Breast epithelium (tissue), 4 donors: ENCODE data around the gene SLK. TPM values are rescaled to one million over a fixed set of nuclear protein-coding genes. Genes with fewer than 3 reads are reported as not detected.
A peak's percentile ranks its signal among the peaks of the same experiment; 100 is the strongest.

ENCODE experiments used
- DNase-seq, 2 donors: peaks; one replicate each; pipeline ENCODE4 v3.0.0-alpha.2; 2019; ENCODE audit warnings: low spot score in 2 of 2
- H3K27ac ChIP-seq, 2 donors: fragments of 200-600 bp; sonication (generic) in 1 of 2; one replicate each; pipeline ENCODE4 v1.5.1; 2016 to 2019; ENCODE audit warnings: mild to moderate bottlenecking in 1 of 2
- H3K27me3 ChIP-seq, 2 donors: fragments of 200-600 bp; sonication (generic) in 1 of 2; one replicate each; pipeline versions ENCODE4 v1.5.1 to v1.6.0; 2017 to 2019; ENCODE audit warnings: control low read depth in 1 of 2, mild to moderate bottlenecking in 1 of 2
- H3K36me3 ChIP-seq: fragments of 200-600 bp; one replicate; pipeline ENCODE4 v1.5.1; 2019
- H3K4me1 ChIP-seq, 2 donors: fragments of 200-600 bp; sonication (generic); one replicate each; pipeline ENCODE4 v1.5.1; 2016 to 2019; ENCODE audit warnings: control low read depth in 1 of 2
- H3K4me3 ChIP-seq, 3 donors: fragments of 200-600 bp; sonication (generic); 1 replicate in 2 of 3; 2 replicates in 1 of 3; pipeline ENCODE4 v1.5.1; 2016 to 2019; ENCODE audit warnings: mild to moderate bottlenecking in 3 of 3, moderate library complexity in 2 of 3
- H3K9me3 ChIP-seq, 2 donors: fragments of 200-600 bp; sonication (generic) in 1 of 2; one replicate each; pipeline ENCODE4 v1.5.1; 2016 to 2019; ENCODE audit warnings: control low read depth in 1 of 2
- POLR2A ChIP-seq: fragments of 450-650 bp; IDR thresholded peaks from one replicate; pipeline ENCODE4 v1.6.1; 2016; ENCODE audit warnings: antibody characterized with exemption, mild to moderate bottlenecking, moderate library complexity
- POLR2AphosphoS5 ChIP-seq, 3 donors: sonication (generic); formaldehyde crosslinking; IDR thresholded peaks; one replicate each; pipeline ENCODE4 v1.6.1; 2017; ENCODE audit warnings: antibody characterized with exemption in 3 of 3
- intact Hi-C: fragments of 100-400 bp; cut with DNase I; formaldehyde crosslinking; loops from one replicate; pipeline ENCODE4 v1.15.1; 2023; ENCODE audit warnings: low total_unique reads
- total RNA-seq, 3 donors: library from RNA; depleted of rRNA; stranded (reverse); fragments of >200 nt; gene quantifications; one replicate each; pipeline ENCODE4 v1.1.0, GENCODE V29; 2016
- TF ChIP-seq, protein P1 (sequence below), 3 donors: fragments of 450-650 bp; IDR thresholded peaks; one replicate each; pipeline ENCODE4 v1.5.1; 2016 to 2017; ENCODE audit warnings: antibody characterized with exemption in 3 of 3, mild to moderate bottlenecking in 3 of 3, moderate library complexity in 3 of 3

The SLK gene
- total RNA-seq, 3 donors from 2014 or later = 63.2 to 94.4 (median 76.4) TPM

DNA sequence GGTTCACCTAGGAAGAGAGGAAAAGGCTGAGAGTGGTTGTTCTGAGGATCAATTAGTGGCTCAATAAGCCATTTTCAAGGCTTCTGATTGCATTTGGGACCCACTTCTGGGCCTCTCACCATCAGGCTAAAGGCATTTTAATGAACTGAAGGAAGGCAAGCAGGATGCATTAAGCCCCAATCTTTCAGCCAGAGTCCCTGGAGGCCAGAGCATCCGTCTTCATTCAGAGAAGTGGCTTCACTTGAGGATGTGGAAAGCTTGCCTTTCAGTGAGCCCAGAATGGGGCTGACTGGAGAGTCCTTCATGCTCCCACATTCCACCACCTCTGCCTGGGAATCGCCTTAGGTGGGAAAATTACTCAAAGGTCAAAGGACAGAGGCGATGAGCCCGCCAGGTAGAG lies 76.9 kb downstream of the SLK start:
- intact Hi-C loops = no loop called here
- no peak for DNase-seq
- Histone ChIP-seq H3K27ac (no peak overlapping the region), H3K36me3 (no peaks in the 10 kb centered on the region), H3K27me3 (no peaks in the 10 kb centered on the region), H3K4me3 (no peak overlapping the region), H3K4me1 (no peaks in the 10 kb centered on the region), H3K9me3 (no peaks in the 10 kb centered on the region)
- TF ChIP-seq, protein P1, sequence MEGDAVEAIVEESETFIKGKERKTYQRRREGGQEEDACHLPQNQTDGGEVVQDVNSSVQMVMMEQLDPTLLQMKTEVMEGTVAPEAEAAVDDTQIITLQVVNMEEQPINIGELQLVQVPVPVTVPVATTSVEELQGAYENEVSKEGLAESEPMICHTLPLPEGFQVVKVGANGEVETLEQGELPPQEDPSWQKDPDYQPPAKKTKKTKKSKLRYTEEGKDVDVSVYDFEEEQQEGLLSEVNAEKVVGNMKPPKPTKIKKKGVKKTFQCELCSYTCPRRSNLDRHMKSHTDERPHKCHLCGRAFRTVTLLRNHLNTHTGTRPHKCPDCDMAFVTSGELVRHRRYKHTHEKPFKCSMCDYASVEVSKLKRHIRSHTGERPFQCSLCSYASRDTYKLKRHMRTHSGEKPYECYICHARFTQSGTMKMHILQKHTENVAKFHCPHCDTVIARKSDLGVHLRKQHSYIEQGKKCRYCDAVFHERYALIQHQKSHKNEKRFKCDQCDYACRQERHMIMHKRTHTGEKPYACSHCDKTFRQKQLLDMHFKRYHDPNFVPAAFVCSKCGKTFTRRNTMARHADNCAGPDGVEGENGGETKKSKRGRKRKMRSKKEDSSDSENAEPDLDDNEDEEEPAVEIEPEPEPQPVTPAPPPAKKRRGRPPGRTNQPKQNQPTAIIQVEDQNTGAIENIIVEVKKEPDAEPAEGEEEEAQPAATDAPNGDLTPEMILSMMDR (IDR thresholded peaks at IDR 0.05) = no peak
- no peak for TF ChIP-seq POLR2A
- no peak for TF ChIP-seq POLR2AphosphoS5 (IDR thresholded peaks at IDR 0.05)

DNA sequence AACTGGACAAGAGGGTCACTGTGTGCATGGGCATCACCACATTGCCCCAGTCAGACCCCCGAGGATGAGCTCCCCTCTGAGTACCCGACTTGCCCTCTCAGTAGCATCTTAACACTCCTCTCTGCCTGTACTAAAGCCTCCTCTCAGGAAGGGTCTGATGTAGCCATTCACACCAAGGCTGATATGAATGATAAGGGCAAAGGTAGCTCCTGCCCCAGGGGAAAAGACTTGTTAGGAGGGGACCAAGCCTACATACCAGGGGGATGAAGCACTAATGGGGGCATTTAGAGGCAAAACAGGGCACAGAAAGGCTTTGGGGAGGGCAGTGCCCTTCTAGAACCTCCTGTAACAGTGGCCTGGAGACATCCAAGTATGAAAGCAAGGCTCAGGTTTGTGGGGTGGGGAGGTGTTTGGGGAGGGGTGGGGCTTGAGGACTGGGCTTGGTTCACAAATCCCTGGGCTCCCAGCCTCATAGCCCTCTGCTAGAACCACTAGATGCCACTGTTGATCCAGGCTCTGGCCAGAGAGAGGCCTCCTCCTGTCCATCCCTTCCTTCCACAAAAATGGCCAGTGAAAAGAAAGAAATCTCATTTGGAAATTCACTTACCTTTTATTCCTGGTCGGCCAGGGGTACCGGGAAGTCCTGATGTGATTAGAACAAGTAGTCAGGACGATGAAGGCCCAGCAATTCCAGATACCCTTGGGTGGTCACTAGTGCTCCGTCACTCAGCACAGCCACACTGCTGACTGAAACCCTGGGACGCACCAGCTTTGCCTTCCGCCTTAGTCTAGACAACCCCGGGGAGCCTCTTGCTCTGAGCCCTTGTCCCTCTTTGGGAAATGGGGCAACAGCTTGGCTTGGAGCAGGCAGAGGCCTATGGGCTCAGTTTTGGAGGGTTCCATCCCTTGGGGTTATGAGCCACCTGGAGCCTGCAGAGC lies 78.5 kb downstream of the SLK start:
- DNase-seq = no peak
- H3K27ac ChIP-seq = no peak overlapping the region
- no peaks in the 10 kb centered on the region for H3K36me3 ChIP-seq
- H3K4me1 ChIP-seq = no peaks in the 10 kb centered on the region
- H3K27me3 ChIP-seq = no peaks in the 10 kb centered on the region
- intact Hi-C loops = no loop called here
- no peak for TF ChIP-seq POLR2A
- TF ChIP-seq, protein P1 (IDR thresholded peaks at IDR 0.05) = peak in 1 of 3 donors; percentile 19
- H3K9me3 ChIP-seq = no peaks in the 10 kb centered on the region
- no peak overlapping the region for H3K4me3 ChIP-seq

DNA sequence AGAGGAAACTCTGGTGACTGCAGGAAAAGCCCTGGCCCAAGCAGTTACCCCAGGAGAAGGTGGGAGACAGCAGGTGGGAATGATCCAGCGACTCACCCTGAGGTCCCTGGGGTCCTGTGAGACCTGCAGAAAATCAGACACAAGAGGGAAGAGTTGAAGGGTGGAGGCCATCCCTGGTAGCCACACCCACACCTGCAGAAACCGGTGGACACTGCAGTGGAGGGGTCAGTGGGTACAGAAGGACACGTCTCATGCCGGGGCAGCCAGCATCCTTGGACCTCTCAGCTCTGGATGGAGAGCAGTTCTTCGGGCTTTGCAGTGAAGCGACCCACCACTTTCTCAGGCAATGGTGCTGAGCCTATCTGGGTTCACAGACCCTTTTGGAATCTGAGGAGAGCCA lies 79.7 kb downstream of the SLK start:
- intact Hi-C loops = no loop called here
- H3K4me3 ChIP-seq = no peak overlapping the region
- H3K9me3 ChIP-seq = no peaks in the 10 kb centered on the region
- H3K27ac ChIP-seq = no peak overlapping the region
- H3K36me3 ChIP-seq = no peaks in the 10 kb centered on the region
- no peaks in the 10 kb centered on the region for H3K27me3 ChIP-seq
- no peaks in the 10 kb centered on the region for H3K4me1 ChIP-seq
- TF ChIP-seq, protein P1 (IDR thresholded peaks at IDR 0.05) = no peak
- TF ChIP-seq POLR2AphosphoS5 (IDR thresholded peaks at IDR 0.05) = no peak
- no peak for TF ChIP-seq POLR2A
- DNase-seq = no peak

DNA sequence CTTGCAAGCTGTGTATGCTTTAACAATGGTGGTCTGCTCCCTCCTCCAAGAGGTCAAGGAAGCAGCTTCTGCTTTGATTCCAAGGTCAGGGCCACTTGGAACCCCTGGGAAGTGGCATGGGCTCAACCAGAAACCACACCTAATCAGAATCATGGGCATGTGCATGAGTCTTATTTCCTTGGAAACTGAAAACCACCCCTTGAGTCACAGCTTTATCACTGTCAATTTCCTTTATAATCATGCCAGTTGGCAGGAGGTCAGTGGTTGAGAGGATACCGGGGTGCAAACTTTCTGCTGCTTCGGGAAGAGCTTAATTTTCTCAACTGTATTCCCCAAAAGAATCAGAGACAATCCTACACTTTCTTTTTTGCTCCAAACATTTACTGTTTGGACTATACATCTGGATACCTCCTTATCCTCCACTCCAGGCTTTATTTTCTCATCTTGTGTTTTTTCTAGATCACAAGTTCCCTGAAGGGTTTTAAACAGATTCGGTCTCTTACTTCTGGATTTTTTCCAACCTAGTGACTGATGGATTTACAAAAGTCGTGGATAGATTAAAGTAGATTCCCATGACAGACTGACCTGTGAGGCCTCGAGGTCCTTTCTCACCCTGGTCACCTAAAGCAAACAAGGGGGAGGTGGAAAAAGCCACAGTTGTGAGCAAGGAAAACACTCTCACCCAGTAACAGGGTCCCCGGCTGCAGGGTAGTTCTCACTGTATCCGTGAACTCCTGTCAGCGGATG lies 82.7 kb downstream of the SLK start:
- no peaks in the 10 kb centered on the region for H3K36me3 ChIP-seq
- TF ChIP-seq, protein P1 (IDR thresholded peaks at IDR 0.05) = no peak
- TF ChIP-seq POLR2A (no peak), POLR2AphosphoS5 (IDR thresholded peaks at IDR 0.05) (no peak)
- H3K4me3 ChIP-seq = no peak overlapping the region
- H3K9me3 ChIP-seq = no peaks in the 10 kb centered on the region
- intact Hi-C loops = no loop called here
- H3K27me3 ChIP-seq = no peaks in the 10 kb centered on the region
- DNase-seq = no peak
- no peaks in the 10 kb centered on the region for H3K4me1 ChIP-seq
- no peak overlapping the region for H3K27ac ChIP-seq

DNA sequence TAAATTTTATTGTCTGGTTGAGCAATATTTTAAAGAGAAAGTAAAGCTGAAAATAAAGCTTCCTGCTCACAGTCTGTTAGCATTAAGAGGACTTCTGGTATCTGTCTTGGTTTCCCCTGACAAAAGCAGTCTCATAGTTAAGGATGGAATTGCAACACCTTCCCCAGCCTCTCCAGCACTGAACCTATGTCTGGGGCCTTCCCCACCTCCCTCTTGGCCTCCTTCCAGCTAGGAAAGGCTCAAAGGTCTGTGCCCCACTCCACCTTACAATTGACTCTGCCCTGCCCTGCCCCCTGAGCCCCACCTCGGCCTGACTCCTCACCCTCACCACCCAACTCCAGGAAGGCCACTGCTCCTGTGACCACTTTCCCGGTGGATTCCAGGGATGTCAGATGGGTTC lies 85.5 kb downstream of the SLK start:
- H3K36me3 ChIP-seq = no peaks in the 10 kb centered on the region
- H3K4me1 ChIP-seq = no peaks in the 10 kb centered on the region
- no peak overlapping the region for H3K4me3 ChIP-seq
- no peak for DNase-seq
- no peaks in the 10 kb centered on the region for H3K27me3 ChIP-seq
- no peak overlapping the region for H3K27ac ChIP-seq
- TF ChIP-seq, protein P1 (IDR thresholded peaks at IDR 0.05) = no peak
- TF ChIP-seq POLR2A (no peak), POLR2AphosphoS5 (IDR thresholded peaks at IDR 0.05) (no peak)
- intact Hi-C loops = no loop called here
- H3K9me3 ChIP-seq = no peaks in the 10 kb centered on the region
